Fibroblast of gingiva (primary cell): Measurements from ENCODE around the gene KLHL28.

Source experiments
- DNase-seq: peaks from one replicate; pipeline ENCODE4 v3.0.0-alpha.2; 2011; ENCODE audit warnings: low read depth

KLHL28 gene

DNA sequence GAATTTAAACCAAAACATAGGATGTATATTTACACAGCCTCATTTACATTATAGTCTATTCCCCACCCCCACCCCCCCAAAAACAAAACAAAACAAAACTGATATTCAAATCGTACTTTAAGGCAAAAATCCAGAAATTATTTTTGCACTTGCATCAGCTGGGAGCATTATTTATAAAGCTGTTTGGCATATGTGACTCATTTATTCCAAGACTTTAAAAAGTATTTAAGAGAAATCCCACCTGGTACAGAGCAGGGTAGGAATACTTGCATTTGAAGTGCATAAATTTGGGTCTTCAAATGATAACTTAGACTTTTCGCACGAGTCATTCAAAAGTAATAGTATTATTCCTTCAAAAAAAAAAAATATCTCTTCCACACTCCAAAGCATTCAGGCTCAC lies 1.1 kb downstream of the KLHL28 start:
- DNase-seq: no peak

DNA sequence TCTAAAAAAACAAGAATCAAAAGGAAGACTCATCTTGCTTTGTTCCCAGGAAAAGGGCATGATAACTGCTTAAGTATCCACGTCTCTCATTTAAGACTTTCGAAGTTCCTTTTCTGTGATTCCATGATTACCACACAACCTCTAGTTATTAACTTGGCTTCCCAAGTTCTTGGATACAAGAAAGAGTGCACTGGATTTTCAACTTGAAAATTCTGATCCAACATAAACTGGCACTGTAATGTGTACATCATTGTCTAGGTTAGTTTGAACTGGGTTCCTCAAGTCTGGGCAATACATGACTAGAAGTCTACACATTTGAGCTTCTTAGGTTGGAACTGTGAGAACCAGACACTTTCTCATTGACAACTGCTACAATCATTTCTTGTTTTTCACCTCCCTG lies 1.6 kb downstream of the KLHL28 start:
- no peak for DNase-seq

DNA sequence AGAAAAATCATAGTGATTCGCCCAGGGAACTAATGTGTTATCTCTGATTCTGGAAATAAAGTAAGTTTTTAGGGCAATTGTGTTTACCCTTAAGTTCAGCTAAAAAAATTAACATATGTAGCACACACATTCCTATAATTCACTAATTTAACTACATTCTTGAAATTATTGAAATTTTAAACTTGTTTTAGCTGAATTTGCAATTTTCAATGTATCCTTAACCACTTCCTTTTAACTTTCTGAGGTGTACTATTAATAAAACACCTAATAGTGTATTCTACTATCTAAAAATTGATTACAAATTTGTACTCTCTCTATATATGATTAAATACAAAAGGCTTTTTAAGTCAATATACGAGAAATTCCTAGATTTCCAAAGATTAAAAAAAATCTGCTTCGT lies 2.2 kb downstream of the KLHL28 start:
- DNase-seq: no peak

DNA sequence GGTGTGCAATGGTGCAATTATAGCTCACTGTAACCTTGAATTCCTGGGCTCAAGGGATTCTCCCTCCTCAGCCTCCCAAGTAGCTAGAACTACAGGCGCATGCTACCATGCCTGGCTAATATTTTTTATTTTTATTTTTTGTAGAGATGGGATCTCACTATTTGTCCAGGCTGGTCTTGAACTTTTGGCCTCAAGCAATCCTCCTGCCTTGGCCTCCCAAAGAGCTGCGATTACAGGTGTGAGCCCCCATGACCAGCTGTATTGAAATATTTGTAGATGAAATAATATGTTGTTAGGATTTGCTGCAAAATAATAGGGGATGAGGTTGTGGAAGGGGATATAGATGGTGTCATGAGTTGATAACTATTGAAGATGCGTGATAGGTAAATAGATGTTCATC lies 4.9 kb downstream of the KLHL28 start:
- DNase-seq: no peak

DNA sequence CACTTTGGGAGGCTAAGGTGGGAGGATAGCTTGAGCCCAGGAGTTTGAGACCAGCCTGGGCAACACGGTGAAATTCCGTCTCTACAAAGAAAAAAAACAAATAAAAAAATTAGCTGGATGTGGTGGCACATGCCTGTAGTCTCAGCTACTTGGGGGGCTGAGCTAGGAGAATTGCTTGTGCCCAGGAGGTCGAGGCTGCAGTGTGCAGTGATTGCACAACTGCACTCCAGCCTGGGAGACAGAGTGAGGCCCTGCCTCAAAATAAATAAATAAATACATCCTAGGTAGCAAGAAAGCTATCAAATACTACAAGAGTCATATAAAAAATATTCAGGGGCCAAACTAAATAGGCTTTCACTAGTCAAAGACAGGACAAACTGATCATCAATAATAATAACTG lies 6.2 kb downstream of the KLHL28 start:
- DNase-seq: no peak

DNA sequence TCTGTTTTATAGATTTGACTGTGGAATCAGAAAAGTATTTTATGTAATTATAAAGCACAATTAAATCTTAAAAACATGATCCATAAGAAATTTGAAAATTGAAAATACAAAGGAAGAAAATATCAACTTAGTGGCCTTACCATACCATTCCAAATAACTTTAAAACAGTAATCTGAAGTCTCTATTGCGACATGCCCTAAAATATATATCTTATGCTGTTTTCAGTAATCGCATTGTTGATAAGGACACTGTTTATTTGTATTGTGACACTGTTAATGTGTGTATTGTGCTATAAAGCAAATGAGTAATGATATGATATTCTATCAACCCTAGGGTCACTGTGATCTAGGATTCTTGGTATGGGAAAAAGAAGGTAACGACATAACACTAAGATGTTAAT lies 7.0 kb downstream of the KLHL28 start:
- no peak for DNase-seq

DNA sequence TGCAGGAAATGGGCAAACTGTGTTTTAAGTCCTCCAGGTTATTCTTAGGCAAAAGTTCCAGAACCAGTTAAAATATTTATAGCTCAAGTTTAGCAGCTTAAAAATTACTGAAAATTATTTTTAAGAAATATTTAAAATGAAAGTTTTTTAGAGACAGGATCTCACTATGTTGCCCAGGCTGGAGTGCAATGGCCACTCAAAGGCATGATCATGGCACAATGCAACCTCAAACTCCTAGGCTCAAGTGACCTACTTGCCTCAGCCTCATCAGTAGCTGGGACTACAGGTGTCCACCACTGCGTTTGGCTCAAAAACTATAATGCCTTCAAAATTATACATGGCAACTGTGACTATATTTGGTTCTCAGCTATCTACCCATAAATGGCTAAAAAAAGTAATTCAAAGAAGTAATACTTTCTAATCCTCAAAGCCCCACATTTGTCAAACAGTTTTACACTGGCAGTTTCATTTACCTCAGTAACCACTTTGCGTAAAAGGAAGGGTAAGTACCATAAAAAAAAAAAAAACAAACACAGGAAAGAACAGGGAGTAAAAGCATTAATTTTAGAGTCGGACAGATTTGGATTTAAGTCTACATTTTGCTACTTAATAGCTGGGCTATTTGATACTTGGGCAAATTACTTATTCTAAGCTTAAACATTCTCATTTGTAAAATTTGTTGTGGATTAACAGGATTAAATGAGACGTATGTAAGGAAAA lies 9.2 kb downstream of the KLHL28 start:
- DNase-seq: no peak

DNA sequence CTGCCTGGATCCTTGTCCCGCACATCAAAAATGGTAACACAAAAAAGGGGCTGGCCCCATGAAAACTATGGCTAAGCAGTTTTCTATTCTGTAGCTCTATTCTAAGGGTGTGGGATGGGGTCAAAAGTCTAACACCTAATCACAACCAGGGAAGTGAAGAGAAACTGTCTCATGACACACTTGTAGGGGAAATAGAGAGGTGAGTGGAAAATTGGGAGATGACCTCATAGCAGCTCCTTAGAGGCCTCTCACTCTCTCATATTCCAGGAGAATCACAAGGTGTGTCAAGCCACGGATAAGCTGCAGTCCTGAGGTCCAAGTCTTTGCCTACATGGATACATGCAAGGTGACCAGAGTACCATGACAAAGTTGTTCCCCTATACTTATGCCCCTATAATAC lies 10.7 kb downstream of the KLHL28 start:
- no peak for DNase-seq

DNA sequence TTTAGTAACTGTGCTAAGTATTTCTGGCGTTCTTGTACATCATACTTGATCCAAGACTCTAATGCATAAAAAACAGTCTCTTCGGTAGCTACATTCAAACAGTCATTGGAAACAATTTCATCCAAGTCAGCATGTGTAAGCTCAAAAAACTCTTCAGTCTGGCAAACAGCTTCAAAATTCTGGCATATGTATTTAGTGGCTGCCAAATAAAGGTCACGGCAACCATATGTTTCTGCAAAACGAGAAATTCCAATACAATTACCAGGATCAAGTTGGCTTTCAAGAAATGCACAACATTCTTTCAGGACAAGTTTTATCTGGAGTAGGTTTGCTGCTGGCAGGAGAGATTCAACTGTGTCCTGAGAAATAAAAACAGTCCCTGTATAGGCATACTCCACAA lies 16.5 kb downstream of the KLHL28 start:
- peak; percentile 98 for DNase-seq

DNA sequence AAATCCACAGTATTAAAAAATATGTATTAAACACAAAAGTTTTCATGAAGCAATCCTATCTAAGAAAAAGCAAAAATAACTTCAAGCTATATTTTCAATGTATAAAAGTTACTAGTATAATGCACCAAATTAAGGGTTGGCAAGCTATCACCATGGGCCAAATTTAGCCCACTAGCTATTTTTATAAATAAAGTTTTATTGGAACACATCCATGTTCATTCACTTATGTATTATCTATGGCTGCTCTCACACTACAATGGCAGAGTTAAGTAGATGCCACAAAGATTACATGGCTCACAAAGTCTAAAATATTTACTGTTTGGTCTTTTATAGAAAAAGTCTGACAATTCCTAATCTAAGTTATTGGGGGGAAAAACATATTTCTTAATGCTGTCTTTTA lies 17.6 kb downstream of the KLHL28 start:
- DNase-seq: no peak

DNA sequence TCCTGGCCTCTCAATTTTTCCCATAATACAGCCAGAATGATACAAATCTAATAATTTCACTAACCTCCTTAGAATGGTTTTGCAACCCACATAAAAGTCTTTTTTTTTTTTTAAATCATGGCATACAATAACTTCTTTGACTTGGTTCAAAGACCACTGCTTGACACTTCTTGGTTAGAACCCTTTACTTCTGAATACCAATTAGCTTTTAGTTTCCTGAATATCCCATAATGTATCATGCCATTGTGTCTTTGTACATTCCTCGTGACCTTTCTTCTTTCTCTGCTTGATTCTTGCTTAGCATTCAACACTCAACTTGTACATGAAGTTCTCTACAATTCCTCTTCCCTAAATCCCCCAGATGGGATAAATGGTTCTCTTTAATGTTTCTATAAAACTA lies 19.3 kb downstream of the KLHL28 start:
- DNase-seq: no peak

DNA sequence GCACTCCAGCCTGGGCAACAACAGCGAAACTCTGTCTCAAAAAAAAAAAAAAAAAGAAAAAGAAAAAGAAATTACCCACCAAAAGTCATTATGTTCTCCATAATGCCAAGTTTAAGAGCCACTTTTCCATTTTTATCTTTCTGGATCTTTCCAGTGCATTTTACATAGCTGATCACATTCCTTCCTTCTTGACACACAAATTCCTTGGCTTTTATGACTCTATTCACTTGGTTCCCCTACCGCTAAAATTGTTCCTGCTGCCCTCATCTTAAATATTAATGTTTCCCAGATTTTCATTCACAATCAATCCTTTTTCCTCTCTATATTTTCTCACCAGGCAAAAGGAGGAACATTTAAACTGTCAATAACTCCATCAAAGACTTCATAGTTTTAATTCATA lies 20.2 kb downstream of the KLHL28 start:
- no peak for DNase-seq

DNA sequence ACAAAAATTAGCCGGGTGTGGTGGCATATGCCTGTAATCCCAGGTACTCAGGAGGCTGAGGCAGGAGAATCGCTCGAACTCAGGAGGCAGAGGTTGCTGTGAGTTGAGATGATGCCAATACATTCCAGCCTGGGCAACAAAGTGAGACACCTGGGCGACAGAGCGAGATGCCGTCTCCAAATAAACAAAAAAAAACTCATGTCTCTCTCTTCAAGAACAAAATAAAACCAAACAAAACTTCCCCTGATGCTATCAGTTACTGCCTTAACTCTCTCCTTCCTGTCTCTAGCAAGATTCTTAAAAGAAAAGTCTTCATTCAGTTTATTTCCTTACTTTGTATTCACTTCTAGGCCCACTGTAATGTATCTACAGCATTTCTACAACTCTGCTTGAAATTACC lies 20.8 kb downstream of the KLHL28 start:
- no peak for DNase-seq

DNA sequence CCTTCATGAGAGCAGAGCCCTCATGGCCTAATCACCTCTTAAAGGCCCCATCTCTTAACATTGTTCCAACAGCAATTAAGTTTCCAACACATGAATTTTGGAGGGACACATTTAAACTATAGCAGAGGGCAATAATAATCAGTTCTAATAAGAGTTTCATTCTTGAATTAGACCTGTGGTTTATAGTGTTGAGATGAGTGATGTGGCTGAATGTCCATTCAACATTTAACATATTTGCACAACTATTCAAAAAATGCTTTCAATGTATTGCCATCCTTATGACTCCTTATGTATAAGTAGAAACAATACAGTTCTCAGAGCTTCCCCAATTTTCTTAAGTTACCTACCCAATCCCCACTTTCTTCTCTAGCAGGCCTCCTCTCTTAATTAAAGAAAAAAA lies 21.5 kb downstream of the KLHL28 start:
- no peak for DNase-seq

DNA sequence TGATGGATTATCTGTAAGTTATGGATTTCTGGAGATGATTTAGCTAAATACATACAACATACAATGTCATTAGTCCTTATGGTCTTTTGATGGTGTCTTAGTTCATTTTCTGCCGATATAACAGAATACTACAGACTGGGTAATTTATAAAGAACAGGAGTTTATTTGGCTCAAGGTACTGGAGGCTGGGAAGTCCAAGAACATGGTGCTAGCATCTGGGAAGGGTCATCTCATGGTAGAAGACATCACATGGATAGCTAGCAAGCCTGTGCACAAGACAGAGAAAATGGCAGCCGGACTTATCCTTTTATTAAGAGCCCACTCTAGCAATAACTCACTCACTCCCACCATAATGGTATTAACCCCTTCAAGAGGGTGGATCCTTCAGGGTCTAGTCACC lies 24.2 kb downstream of the KLHL28 start:
- no peak for DNase-seq

DNA sequence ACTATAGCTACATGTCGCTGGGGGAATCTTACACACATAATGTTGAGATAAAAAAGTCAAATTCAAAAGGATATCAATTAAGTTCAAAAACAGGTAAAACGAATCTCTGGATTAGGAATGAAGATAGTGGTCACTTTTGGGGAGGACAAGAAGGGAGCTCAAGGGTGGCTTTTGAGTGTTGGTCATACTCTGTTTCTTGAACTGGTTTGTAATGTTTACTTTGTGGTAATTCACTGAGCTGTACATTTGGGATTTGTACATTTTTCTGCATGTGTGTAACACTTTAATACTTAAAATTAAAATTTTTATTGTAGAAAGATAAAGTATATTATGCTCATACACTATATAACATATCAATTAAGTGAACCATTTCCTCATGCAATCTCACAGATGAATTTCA lies 26.6 kb downstream of the KLHL28 start:
- DNase-seq: no peak

DNA sequence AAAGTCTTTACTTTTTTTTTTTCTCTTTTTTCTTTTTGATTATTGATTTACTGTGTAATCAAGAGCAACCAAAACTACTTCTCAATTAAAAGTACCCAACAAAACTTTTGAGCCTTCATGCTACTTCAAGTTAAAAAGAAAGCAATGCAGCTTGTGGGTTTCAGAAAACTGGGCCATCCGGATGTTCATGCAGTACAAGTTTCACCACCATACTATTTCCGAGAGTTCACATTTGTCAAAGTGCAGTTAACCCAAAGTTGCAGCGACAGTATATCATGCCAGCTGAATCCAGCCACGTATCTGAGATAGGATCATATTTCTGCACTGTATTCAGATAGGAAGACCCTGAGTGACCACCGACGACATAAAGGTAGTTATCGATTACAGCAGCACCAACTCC lies 33.0 kb downstream of the KLHL28 start:
- DNase-seq: no peak

DNA sequence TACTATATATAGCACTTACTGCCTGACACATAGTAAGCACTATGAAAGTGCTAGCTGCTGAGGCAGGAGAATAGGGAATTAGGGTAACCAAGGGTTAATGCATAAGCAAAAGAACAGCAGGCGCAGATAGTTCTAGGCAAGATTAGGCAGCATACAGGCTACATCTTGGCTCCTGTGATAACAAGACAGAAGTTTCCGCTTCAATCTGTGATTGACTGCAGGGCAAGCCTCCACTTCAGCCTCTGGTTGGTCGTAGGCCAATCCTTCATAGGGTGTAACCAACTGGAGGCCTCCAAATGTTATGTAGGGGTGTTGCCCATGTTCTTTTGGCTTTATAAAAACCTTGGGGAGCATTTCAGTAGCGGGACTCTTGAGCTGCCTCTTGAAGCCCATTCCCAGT lies 46.9 kb downstream of the KLHL28 start:
- DNase-seq: peak; percentile 15

DNA sequence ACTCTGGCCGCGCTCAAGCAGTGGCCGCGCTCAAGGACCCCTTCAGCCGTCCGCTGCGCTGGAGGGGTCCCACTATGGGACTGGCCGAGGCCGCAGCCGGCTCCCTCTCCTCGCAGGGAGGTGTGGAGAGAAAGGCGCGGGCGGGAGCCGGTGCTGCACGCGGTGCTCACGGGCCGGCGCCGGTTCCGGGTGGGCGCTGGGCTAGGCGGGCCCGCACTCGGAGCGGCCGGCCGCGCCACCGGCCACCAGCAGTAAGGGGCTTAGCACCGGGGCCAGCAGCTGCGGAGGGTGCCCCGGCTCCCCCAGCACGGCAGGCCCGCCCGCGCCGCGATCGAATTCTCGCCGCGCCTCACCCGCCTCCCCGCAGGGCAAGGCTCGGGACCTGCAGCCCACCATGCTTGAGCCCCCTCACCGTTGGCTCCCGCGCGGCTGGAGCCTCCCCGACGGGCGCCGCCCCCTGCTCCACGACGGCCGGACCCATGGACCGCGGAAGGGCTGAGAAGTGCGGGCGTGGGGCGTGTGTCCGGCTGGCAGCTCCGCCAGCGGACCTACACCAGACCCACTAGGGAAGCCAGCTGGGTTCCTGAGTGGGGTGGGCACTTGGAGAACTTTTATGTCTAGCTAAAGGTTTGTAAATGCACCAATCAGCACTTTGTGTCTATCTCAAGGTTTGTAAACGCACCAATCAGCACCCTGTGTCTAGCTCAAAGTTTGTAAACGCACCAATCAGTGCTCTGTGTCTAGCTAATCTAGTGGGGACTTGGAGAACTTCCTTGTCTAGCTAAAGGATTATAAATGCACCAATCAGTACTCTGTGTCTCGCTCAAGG lies 49.5 kb downstream of the KLHL28 start:
- DNase-seq: no peak

DNA sequence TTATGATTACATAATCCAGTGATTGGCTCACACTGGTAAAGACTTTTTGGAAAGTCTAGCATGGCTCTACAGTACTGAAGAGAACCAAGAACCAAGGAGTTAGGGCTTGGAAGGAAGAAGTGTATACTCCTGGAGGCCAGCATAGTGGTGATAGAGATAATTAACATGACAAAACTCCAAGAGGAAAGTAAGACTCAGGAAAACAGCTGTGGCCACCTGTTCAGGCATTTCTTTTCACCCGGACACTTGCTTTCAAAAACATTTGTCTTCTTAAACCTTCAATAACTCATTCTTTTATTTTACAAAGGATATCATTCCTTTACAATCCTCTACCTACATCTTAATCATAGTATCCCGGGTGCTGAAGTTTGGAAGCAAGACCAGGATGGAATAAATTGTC lies 50.9 kb downstream of the KLHL28 start:
- DNase-seq: no peak

DNA sequence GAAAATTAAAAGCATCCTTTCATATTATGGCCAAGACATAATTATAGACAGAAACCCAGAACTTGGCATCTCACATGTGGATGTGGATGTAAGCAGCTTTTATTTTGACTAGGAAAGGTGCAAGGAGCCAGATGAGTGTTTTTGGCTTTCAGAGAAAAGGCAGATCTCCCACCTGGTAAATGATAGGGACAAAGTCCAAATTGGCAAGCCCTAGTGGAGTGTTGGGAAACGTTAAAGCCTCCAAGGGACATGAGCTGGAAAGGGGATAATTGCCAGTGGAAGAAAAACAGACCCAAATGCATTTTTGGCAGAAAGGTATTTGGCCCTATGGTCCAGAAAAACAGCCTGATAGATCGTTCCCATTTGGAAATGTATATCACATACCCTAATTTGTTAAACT lies 60.1 kb downstream of the KLHL28 start:
- DNase-seq: no peak

DNA sequence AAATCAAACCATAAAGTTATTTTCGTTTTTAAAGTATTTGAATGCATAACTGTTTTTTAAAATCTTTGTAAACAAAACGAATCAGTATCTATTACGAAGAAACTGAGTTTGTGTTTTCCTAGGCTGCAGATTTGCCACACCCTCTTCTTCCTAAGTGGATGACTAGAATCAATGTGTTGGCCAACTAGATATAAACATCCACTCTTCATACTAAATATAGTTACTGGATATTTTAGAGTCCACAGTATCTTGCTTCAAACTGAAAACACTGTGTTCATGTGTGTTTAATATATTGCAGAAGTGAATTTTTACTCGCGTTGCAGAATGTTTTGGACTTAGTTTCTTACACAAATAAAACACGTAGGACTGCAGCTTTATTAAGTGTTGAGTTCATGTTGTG lies 63.2 kb downstream of the KLHL28 start:
- peak; percentile 52 for DNase-seq

DNA sequence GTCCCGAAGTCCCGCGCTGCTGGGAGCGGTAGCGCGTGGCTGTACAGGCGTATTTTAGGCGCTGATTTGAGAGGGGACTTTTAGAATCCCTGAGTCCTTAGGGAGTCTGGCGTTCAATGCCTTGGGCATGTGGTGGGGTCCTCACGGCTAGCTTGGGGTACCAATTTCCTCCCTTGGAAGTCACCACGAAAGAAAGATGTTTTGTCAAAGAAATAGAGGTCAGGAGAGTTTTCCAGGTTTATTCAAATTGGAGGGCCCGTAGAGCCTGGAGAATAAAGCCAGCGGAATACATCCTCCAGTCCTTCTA lies 63.9 kb downstream of the KLHL28 start:
- no peak for DNase-seq
